Motor neuron (in vitro differentiated cells): ENCODE measurements around the gene LILRA6. TPM values are rescaled to one million over a fixed set of nuclear protein-coding genes. Genes with fewer than 3 reads are reported as not detected.
"Not testable (repeated sequence)": the region's sequence is repeated elsewhere in the genome, so short reads cannot be mapped to it uniquely, and the experiment has no call there.

Experiments used
- ATAC-seq, 8 experiments: fragments of 200-7000 bp; cut with Tn5 transposase; replicated peaks in 6 of 8; 2 replicates each; pipeline ENCODE4 v1.8.0; 2021; ENCODE audit warnings: mild to moderate bottlenecking in 8 of 8, moderate library complexity in 8 of 8
- H3K27ac ChIP-seq, 2 donors: fragments of 250-450 bp; sonication (Bioruptor Pico); 2 replicates each; pipeline ENCODE4 v1.9.0; 2021; ENCODE audit warnings: antibody characterized with exemption in 2 of 2, mild to moderate bottlenecking in 2 of 2, moderate library complexity in 1 of 2
- H3K4me1 ChIP-seq, 2 donors: fragments of 250-450 bp; sonication (Bioruptor Pico); replicated peaks in 1 of 2; 2 replicates each; pipeline ENCODE4 v1.6.1; 2021; ENCODE audit warnings: antibody characterized with exemption in 2 of 2, mild to moderate bottlenecking in 2 of 2, moderate library complexity in 1 of 2
- H3K4me3 ChIP-seq, 5 donors: fragments of 250-450 bp; sonication (Bioruptor Pico); 2 replicates each; pipeline ENCODE4 v1.9.0; 2021; ENCODE audit warnings: antibody characterized with exemption in 5 of 5, mild to moderate bottlenecking in 5 of 5, moderate library complexity in 4 of 5
- WGBS, 10 experiments: fragments of 450-650 bp; shearing (Covaris generic); methylation state at CpG; one replicate each; pipeline ENCODE4 v1.0.0; 2022; 5-methylcytosine and 5-hydroxymethylcytosine counted together
- in situ Hi-C, 9 experiments: fragments of 400-800 bp; cut with MboI; loops; one replicate each; pipeline ENCODE4 v1.15.0; 2021; ENCODE audit warnings: low sequenced_read_pairs in 9 of 9, low pct_unique_long_range_greater_than_20kb in 2 of 9; ENCODE audit not compliant: unreplicated experiment in 9 of 9
- total RNA-seq, 8 experiments: library from RNA; unstranded; fragments of 300-600 nt; gene quantifications; 2 replicates each; pipeline versions ENCODE4 v1.2.3 to v1.2.4, GENCODE V29; 2022

The LILRA6 gene
- total RNA-seq, 8 experiments from 2014 or later, result 0.05 to 0.56 (median 0.27) TPM; not detected in 1

DNA sequence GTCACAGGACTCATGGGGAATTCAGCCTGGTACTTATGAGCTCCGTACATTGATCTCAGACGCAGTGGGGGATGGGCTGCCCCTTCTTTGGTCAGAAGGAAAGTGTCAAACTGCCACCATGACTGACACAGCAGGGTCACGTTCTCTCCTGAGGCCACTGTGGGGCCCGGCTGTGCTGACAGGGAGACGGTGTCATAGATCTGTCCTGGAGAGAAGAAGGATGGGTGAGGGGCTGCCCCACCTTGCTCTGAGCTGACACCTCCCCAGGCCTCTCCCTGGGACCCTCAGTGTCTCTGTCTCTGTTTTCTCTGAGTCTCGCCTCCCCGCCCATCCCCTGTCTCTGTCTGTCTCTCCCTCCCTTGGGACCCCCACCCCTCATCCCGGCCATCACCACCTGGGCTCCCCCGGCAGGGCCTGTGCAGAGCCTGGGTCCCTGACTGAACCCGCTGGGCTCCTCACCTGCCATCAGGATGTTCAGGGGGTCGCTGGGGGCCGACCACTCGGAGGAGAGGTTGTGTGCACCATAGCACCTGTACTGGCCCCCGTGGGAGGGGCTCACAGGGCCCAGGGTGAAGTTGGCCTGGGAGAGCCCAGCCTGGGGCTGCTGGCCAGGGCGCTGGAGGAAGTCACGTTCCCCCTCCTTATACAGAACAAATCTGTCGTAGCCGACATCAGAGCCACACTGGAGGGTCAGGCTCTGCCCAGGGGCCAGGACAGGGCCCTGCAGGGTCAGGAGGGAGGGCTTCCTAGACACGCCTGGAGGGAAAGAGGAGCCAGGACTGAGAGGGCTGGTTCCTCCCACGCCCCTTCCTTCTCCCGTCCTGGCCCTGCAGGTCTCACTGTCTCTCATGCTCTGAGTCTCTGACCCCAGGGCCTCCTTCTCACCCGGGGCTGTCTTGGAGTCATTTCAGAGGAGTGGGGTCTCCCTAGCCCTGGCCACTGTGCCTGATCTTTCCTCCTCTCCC, 1.9 kb downstream of the LILRA6 start:
- H3K27ac ChIP-seq, H3K4me3 ChIP-seq, in situ Hi-C loops, H3K4me1 ChIP-seq: not testable (repeated sequence)
- WGBS, 10 experiments, result 8 to 25% methylated on average over 3 to 4 of the region's 22 CpGs; no CpG with 5 or more reads in 8 of the 10 experiments
- peak in 3 of 8 experiments; percentile 6 to 26 (median 14) for ATAC-seq

DNA sequence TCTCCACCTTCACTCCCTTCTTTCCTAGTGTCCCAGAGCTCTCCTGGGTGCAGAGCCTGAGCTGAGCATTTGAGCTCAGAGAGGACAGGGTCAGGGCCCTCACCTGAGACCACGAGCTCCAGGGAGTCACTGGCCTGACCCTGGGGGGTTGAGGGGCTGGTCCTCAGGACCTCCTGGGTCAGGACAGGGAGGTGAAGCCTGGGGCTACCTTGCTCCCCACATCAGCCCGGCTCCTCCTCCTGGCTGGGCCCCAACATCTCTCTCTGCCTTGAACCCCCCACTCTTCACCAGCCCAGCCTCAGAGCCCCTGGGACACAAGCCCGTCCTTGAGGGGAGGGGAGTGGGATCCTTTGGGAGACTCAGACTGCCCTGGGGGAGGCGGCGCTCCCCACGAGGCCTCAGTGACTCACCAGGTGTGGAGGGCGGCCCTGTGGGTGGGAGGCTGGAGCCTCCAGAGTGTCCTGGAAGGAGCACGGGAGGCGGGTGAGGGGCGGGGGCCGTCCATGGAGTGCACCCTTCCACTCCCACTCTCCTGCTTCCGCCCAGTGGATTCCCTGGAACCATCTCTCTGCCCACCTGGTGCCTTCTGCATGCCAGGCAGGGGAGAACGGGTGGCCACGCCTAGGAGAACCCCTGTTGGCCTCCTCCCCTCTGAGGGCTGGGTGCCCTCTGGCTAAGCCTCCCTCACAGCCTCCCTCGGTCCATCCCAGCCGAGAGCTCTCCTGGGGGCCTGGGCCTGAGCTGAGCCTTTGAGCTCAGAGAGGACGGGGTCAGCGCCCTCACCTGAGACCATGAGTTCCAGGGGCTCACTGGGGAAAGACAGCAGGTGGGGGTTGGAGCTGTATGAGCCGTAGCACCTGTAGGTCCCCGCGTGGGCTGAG, 2.9 kb downstream of the LILRA6 start:
- not testable (repeated sequence) for H3K4me1 ChIP-seq, H3K27ac ChIP-seq, H3K4me3 ChIP-seq
- ATAC-seq, result peak; percentile 17 to 38 (median 32)
- 0 to 49% (median 34%) methylated on average over 1 to 5 of the region's 21 CpGs; no CpG with 5 or more reads in 6 of the 10 experiments for whole genome bisulfite sequencing, 10 experiments
- in situ Hi-C loops, result loop anchor here in 1 of 9 experiments (10.0 kb wide), 1 partner anchor 75 kb away; no protein-coding TSS in a partner anchor

GRCh38 chr19:54233941-54234340, 8.6 kb downstream of the LILRA6 start:
- H3K27ac ChIP-seq, result no peak overlapping the region
- 8 to 67% (median 37%) methylated on average over 1 to 5 of the region's 5 CpGs; no CpG with 5 or more reads in 2 of the 10 experiments for WGBS, 10 experiments
- H3K4me1 ChIP-seq, result peaks cover 0 to 2% of the 10 kb centered on the region in 2 donors
- no peak overlapping the region for H3K4me3 ChIP-seq
- no peak for ATAC-seq
- in situ Hi-C loops, result loop anchor here in 1 of 9 experiments (10.0 kb wide), 1 partner anchor 69 kb away; no protein-coding TSS in a partner anchor

- Histone ChIP-seq H3K27ac (no peak overlapping the region), H3K4me1 (peaks cover 0 to 2% of the 10 kb centered on the region in 2 donors), H3K4me3 (peak overlapping the region in 1 of 5 donors; percentile 9)
- ATAC-seq, result peak; percentile 96 to 100 (median 98)
- WGBS, 10 experiments, result 8 to 60% (median 29%) methylated on average over 1 to 19 of the region's 21 CpGs
- in situ Hi-C loops, result loop anchor here in 1 of 9 experiments (10.0 kb wide), 1 partner anchor 67 kb away; no protein-coding TSS in a partner anchor
These were observed 11.3 kb downstream of the LILRA6 start for GRCh38 chr19:54231077-54231931.

GRCh38 chr19:54230031-54230430, 12.6 kb downstream of the LILRA6 start:
- in situ Hi-C loops, result loop anchor here in 1 of 9 experiments (10.0 kb wide), 1 partner anchor 65 kb away; no protein-coding TSS in a partner anchor
- H3K4me3 ChIP-seq, result no peak overlapping the region

GRCh38 chr19:54229146-54229545, 13.4 kb downstream of the LILRA6 start:
- WGBS, 10 experiments, result 33 to 100% (median 86%) methylated on average over 1 to 8 of the region's 8 CpGs; no CpG with 5 or more reads in 3 of the 10 experiments
- Histone ChIP-seq H3K4me3 (no peak overlapping the region), H3K27ac (no peak overlapping the region), H3K4me1 (peaks cover 0 to 2% of the 10 kb centered on the region in 2 donors)
- in situ Hi-C loops, result no loop called here
- no peak for ATAC-seq

More at GRCh38 chr19:54230031-54230430, 12.6 kb downstream of the LILRA6 start:
- H3K27ac ChIP-seq, result no peak overlapping the region
- WGBS, 10 experiments, result 51 to 94% (median 75%) methylated on average over 3 to 7 of the region's 7 CpGs
- peaks cover 0 to 2% of the 10 kb centered on the region in 2 donors for H3K4me1 ChIP-seq
- no peak for ATAC-seq

DNA sequence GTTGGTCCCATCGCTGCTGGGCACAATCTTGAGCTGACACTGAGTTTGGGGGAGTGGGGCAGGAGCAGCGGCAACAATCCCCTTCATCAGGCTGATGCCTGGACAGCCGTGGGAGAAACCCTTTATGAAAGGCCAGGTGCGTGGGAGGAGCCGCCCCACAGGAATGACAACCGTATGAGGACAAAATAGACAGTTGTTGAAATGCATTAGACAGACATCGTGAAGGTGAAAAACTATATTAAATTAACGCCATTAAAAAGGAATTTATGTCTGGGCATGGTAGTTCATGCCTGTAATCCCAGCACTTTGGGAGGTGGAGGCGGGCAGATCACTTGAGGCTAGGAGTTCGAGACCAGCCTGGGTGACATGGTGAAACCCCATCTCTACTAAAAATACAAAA, 18.0 kb downstream of the LILRA6 start:
- ATAC-seq, H3K4me3 ChIP-seq, H3K27ac ChIP-seq, H3K4me1 ChIP-seq, in situ Hi-C loops: not testable (repeated sequence)
- 77 to 94% (median 81%) methylated on average over 2 to 7 of the region's 10 CpGs; no CpG with 5 or more reads in 2 of the 10 experiments for WGBS, 10 experiments

DNA sequence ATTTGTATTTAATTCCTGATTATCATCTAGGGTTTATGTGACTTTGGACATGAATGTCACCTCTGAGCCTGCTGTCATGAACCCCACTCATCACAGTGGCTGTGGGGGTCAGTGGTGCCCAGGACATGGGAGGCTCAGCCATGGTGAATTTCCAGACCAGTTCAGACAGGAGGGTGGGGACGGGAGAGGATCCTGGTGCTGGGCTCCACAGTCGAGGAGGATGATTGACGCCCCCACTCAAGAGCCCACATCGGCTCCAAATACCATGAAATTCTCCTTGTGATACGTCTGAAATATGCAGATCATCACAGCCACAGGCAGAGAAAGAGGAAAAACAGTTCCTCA, 18.7 kb downstream of the LILRA6 start:
- ATAC-seq, H3K27ac ChIP-seq, in situ Hi-C loops, H3K4me1 ChIP-seq, H3K4me3 ChIP-seq: not testable (repeated sequence)
- WGBS, 10 experiments, result 100% methylated on average over 1 of the region's 5 CpGs; no CpG with 5 or more reads in 9 of the 10 experiments

DNA sequence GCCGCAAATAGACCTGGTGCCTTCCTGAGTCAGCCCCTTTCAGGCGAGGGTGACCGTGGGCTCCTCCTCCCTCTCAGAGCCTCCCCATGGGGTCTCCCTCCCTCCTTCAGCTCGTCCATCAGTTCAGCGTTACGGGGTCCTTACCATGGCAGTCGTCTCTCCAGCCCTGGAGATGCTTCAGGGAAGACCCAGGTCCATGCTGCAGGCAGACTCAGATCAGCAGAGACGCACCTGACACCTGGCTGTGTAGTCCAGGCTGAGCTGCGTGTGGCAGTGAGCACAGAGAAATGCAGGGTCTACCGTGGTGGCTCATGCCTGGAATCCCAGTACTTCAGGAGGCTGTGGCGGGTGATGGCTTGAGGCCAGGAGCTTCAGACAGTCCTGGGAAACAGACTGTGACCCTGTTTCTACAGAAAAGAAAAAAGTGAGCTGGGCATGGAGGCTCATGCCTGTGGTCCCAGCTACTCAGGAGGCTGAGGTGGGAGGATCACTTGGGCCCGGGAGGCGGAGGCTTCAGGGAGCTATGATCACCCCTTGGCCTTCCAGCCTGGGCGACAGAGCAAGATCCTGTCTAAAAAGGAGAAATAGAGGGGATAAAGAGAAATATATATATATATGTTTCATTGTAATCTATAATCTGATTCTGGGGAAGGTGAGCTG, 19.2 kb downstream of the LILRA6 start:
- H3K4me3 ChIP-seq, H3K4me1 ChIP-seq, H3K27ac ChIP-seq, in situ Hi-C loops: not testable (repeated sequence)
- peak in 5 of 8 experiments; percentile 10 to 82 (median 24) for ATAC-seq
- 25 to 69% (median 49%) methylated on average over 2 to 10 of the region's 14 CpGs; no CpG with 5 or more reads in 6 of the 10 experiments for WGBS, 10 experiments

- WGBS, 10 experiments, result 56 to 80% (median 70%) methylated on average over 2 to 11 of the region's 16 CpGs; no CpG with 5 or more reads in 4 of the 10 experiments
- peak; percentile 18 to 72 (median 26) for ATAC-seq
These were observed 19.9 kb downstream of the LILRA6 start, which contains the start of gene LILRB3 for GRCh38 chr19:54222474-54223276. LILRB3 (minus strand) TSS chr19:54223007; CDS start chr19:54222976, 31 bp downstream.

GRCh38 chr19:54221947-54222346, 20.6 kb downstream of the LILRA6 start:
- H3K4me3 ChIP-seq, H3K4me1 ChIP-seq, ATAC-seq, in situ Hi-C loops, H3K27ac ChIP-seq: not testable (repeated sequence)
- 80 to 90% methylated on average over 1 to 2 of the region's 7 CpGs; no CpG with 5 or more reads in 8 of the 10 experiments for WGBS, 10 experiments

More at GRCh38 chr19:54222474-54223276, 19.9 kb downstream of the LILRA6 start, which contains the start of gene LILRB3:
- H3K4me3 ChIP-seq, in situ Hi-C loops, H3K4me1 ChIP-seq, H3K27ac ChIP-seq: not testable (repeated sequence)
